WTC11 (cell line): ENCODE data around the gene PGGHG. TPM values are rescaled to one million over a fixed set of nuclear protein-coding genes. Genes with fewer than 3 reads are reported as not detected.

ENCODE experiments used
- ATAC-seq: fragments of 200-7000 bp; cut with Tn5 transposase; 2 replicates; pipeline ENCODE4 v1.10.0; 2021; ENCODE audit warnings: mild to moderate bottlenecking, moderate library complexity
- CTCF ChIA-PET: fragments of 300-600 bp; sonication (Branson Sonifier 250); formaldehyde crosslinking; loops from one replicate; lab custom pipeline; 2021; ENCODE audit warnings: antibody characterized with exemption; lab: Charles Lee
- POLR2A ChIA-PET: fragments of 350-600 bp; sonication (Branson Sonifier 250); formaldehyde crosslinking; loops from one replicate; lab custom pipeline; 2021; ENCODE audit warnings: antibody characterized with exemption; lab: Charles Lee
- DNase-seq: peaks from one replicate; pipeline ENCODE4 v3.0.0; 2021; ENCODE audit warnings: low spot score
- H3K27ac Mint-ChIP-seq: 2 replicates; pipeline ENCODE4 v1.8.0; 2021; ENCODE audit warnings: mixed read lengths
- H3K27me3 Mint-ChIP-seq: 2 replicates; pipeline ENCODE4 v1.8.0; 2021; ENCODE audit warnings: low read depth, mild to moderate bottlenecking, moderate library complexity, mixed read lengths
- H3K36me3 Mint-ChIP-seq: 2 replicates; pipeline ENCODE4 v1.8.0; 2021; ENCODE audit warnings: mixed read lengths
- H3K4me1 Mint-ChIP-seq: 2 replicates; pipeline ENCODE4 v1.8.0; 2022; ENCODE audit warnings: mixed read lengths
- H3K4me3 Mint-ChIP-seq: 2 replicates; pipeline ENCODE4 v1.8.0; 2021; ENCODE audit warnings: mild to moderate bottlenecking, moderate library complexity, mixed read lengths
- H3K9me3 Mint-ChIP-seq: 2 replicates; pipeline ENCODE4 v1.8.0; 2021; ENCODE audit warnings: mixed read lengths
- AFF4 ChIP-seq: sonication (generic); formaldehyde crosslinking; IDR thresholded peaks from 2 replicates; pipeline ENCODE4 v1.8.1; 2023; ENCODE audit warnings: mild to moderate bottlenecking, missing genetic modification reagents, borderline replicate concordance
- ATF3 ChIP-seq: sonication (generic); formaldehyde crosslinking; conservative IDR thresholded peaks from 2 replicates; pipeline ENCODE4 v1.8.1; 2022; ENCODE audit warnings: mild to moderate bottlenecking, missing genetic modification reagents
- ERG ChIP-seq: fragments of 250-450 bp; sonication (Bioruptor Pico); IDR thresholded peaks from 2 replicates; pipeline ENCODE4 v1.8.0; 2021; ENCODE audit warnings: mild to moderate bottlenecking
- ETV6 ChIP-seq: sonication (generic); formaldehyde crosslinking; IDR thresholded peaks from 2 replicates; pipeline ENCODE4 v1.8.1; 2022; ENCODE audit warnings: mild to moderate bottlenecking, missing genetic modification reagents
- MAX ChIP-seq: sonication (generic); formaldehyde crosslinking; IDR thresholded peaks from 2 replicates; pipeline ENCODE4 v1.8.0; 2022; ENCODE audit warnings: mild to moderate bottlenecking, missing genetic modification reagents
- MXD4 ChIP-seq: fragments of 250-450 bp; sonication (Bioruptor Pico); IDR thresholded peaks from 2 replicates; pipeline ENCODE4 v1.8.0; 2021; ENCODE audit warnings: mild to moderate bottlenecking, moderate library complexity, borderline replicate concordance
- NFE2L1 ChIP-seq: sonication (generic); formaldehyde crosslinking; IDR thresholded peaks from 2 replicates; pipeline ENCODE4 v1.8.1; 2023; ENCODE audit warnings: missing genetic modification reagents
- NFYB ChIP-seq: sonication (generic); formaldehyde crosslinking; conservative IDR thresholded peaks from 2 replicates; pipeline ENCODE4 v1.8.0; 2022; ENCODE audit warnings: low read depth, missing genetic modification reagents
- RORB ChIP-seq: fragments of 250-450 bp; sonication (Bioruptor Pico); IDR thresholded peaks from 2 replicates; pipeline ENCODE4 v1.9.0; 2021; ENCODE audit warnings: mild to moderate bottlenecking
- SOX15 ChIP-seq: fragments of 250-450 bp; sonication (Bioruptor Pico); IDR thresholded peaks from 2 replicates; pipeline ENCODE4 v1.9.0; 2021; ENCODE audit warnings: mild to moderate bottlenecking
- ZBTB21 ChIP-seq: sonication (generic); formaldehyde crosslinking; IDR thresholded peaks from 2 replicates; pipeline ENCODE4 v1.8.1; 2023; ENCODE audit warnings: mild to moderate bottlenecking, missing genetic modification reagents, borderline replicate concordance
- total RNA-seq: library from RNA; stranded (reverse); gene quantifications from 3 replicates; pipeline ENCODE4 v1.2.3, GENCODE V29; 2021
- TF ChIP-seq, protein P1 (sequence below): fragments of 250-450 bp; sonication (Bioruptor Pico); IDR thresholded peaks from 2 replicates; pipeline ENCODE4 v1.9.0; 2021; ENCODE audit warnings: mild to moderate bottlenecking, borderline replicate concordance
- TF ChIP-seq, protein P2 (sequence below): sonication (generic); formaldehyde crosslinking; IDR thresholded peaks from 2 replicates; pipeline ENCODE4 v1.8.1; 2023; ENCODE audit warnings: mild to moderate bottlenecking, moderate library complexity, missing genetic modification reagents
- TF ChIP-seq, protein P3 (sequence below): sonication (generic); formaldehyde crosslinking; IDR thresholded peaks from 2 replicates; pipeline ENCODE4 v1.8.1; 2022; ENCODE audit warnings: missing genetic modification reagents, borderline replicate concordance

PGGHG gene
- total RNA-seq, 1 experiment from 2014 or later, result 74.9 TPM

GRCh38 chr11:249062-249461 lies 39.9 kb upstream of the PGGHG start (continued):
- TF ChIP-seq, protein P1, sequence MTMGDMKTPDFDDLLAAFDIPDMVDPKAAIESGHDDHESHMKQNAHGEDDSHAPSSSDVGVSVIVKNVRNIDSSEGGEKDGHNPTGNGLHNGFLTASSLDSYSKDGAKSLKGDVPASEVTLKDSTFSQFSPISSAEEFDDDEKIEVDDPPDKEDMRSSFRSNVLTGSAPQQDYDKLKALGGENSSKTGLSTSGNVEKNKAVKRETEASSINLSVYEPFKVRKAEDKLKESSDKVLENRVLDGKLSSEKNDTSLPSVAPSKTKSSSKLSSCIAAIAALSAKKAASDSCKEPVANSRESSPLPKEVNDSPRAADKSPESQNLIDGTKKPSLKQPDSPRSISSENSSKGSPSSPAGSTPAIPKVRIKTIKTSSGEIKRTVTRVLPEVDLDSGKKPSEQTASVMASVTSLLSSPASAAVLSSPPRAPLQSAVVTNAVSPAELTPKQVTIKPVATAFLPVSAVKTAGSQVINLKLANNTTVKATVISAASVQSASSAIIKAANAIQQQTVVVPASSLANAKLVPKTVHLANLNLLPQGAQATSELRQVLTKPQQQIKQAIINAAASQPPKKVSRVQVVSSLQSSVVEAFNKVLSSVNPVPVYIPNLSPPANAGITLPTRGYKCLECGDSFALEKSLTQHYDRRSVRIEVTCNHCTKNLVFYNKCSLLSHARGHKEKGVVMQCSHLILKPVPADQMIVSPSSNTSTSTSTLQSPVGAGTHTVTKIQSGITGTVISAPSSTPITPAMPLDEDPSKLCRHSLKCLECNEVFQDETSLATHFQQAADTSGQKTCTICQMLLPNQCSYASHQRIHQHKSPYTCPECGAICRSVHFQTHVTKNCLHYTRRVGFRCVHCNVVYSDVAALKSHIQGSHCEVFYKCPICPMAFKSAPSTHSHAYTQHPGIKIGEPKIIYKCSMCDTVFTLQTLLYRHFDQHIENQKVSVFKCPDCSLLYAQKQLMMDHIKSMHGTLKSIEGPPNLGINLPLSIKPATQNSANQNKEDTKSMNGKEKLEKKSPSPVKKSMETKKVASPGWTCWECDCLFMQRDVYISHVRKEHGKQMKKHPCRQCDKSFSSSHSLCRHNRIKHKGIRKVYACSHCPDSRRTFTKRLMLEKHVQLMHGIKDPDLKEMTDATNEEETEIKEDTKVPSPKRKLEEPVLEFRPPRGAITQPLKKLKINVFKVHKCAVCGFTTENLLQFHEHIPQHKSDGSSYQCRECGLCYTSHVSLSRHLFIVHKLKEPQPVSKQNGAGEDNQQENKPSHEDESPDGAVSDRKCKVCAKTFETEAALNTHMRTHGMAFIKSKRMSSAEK (CRISPR knock-in tag), result no peak
- TF ChIP-seq, protein P2, sequence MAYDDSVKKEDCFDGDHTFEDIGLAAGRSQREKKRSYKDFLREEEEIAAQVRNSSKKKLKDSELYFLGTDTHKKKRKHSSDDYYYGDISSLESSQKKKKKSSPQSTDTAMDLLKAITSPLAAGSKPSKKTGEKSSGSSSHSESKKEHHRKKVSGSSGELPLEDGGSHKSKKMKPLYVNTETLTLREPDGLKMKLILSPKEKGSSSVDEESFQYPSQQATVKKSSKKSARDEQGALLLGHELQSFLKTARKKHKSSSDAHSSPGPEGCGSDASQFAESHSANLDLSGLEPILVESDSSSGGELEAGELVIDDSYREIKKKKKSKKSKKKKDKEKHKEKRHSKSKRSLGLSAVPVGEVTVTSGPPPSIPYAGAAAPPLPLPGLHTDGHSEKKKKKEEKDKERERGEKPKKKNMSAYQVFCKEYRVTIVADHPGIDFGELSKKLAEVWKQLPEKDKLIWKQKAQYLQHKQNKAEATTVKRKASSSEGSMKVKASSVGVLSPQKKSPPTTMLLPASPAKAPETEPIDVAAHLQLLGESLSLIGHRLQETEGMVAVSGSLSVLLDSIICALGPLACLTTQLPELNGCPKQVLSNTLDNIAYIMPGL (CRISPR knock-in tag), result no peak
- TF ChIP-seq NFE2L1 (CRISPR knock-in tag), result no peak
- TF ChIP-seq AFF4 (CRISPR knock-in tag), result no peak
- TF ChIP-seq SOX15, result no peak
- no peak for TF ChIP-seq MAX
- TF ChIP-seq RORB (CRISPR knock-in tag), result no peak
- TF ChIP-seq, all 79 proteins: peak for 0

DNA sequence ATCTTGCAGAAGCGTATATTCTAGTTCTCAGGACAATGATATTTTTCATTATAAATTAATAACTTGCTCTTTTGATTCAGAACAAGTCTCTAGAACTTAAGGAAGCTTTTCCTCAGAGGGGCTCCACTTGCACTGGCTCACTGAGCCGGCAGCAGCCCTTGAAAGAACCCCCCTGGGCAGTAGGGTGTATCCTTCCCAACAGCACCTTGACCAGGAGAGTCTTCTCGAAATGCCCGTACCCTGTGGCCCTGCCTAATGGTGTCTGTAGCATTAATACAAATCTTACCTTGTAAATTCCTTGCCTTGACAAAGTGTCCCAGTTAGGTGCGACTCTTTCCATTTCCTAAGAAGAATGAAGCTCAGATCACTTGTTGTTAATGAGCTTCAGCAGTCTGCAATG lies 38.7 kb upstream of the PGGHG start:
- H3K27me3 Mint-ChIP-seq, result no peaks in the 10 kb centered on the region
- CTCF ChIA-PET, result interaction anchor here (0.6 to 4.5 kb wide), 62 partner anchors 9 to 304 kb away, joined by 3 to 96 read pairs (median 8); partner anchors contain the start of genes ANO9, BET1L, HRAS and IFITM2
- no peak overlapping the region for H3K4me3 Mint-ChIP-seq
- H3K9me3 Mint-ChIP-seq, result no peaks in the 10 kb centered on the region
- POLR2A ChIA-PET, result interaction anchor here (1.1 to 1.9 kb wide), 5 partner anchors 39 to 105 kb away, joined by 3 to 9 read pairs (median 4); partner anchors contain the start of genes BET1L, IFITM2, PGGHG and RIC8A
- no peak for ATAC-seq
- no peak for TF ChIP-seq SOX15
- TF ChIP-seq ERG (CRISPR knock-in tag), result no peak
- TF ChIP-seq MXD4 (CRISPR knock-in tag), result no peak
- no peak for TF ChIP-seq ETV6 (CRISPR knock-in tag)
- TF ChIP-seq, protein P3, sequence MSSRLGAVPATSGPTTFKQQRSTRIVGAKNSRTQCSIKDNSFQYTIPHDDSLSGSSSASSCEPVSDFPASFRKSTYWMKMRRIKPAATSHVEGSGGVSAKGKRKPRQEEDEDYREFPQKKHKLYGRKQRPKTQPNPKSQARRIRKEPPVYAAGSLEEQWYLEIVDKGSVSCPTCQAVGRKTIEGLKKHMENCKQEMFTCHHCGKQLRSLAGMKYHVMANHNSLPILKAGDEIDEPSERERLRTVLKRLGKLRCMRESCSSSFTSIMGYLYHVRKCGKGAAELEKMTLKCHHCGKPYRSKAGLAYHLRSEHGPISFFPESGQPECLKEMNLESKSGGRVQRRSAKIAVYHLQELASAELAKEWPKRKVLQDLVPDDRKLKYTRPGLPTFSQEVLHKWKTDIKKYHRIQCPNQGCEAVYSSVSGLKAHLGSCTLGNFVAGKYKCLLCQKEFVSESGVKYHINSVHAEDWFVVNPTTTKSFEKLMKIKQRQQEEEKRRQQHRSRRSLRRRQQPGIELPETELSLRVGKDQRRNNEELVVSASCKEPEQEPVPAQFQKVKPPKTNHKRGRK (CRISPR knock-in tag), result no peak
- TF ChIP-seq ATF3, result no peak
- TF ChIP-seq NFYB (CRISPR knock-in tag), result no peak
- TF ChIP-seq ZBTB21 (CRISPR knock-in tag), result no peak
- peaks cover 73% of the 10 kb centered on the region for H3K36me3 Mint-ChIP-seq
- peaks cover 6% of the 10 kb centered on the region; the same call in 1 of the 2 replicates for H3K4me1 Mint-ChIP-seq
- H3K27ac Mint-ChIP-seq, result peak overlapping the region; percentile 93
- no peak for DNase-seq
